Ovary (tissue), 3 donors: ENCODE data around the gene HRC.

Source experiments
- POLR2A ChIP-seq: fragments of 450-650 bp; IDR thresholded peaks from one replicate; pipeline ENCODE4 v1.6.1; 2017; ENCODE audit warnings: antibody characterized with exemption, mild to moderate bottlenecking, moderate library complexity
- TF ChIP-seq, protein P1 (sequence below), 3 donors: fragments of 450-650 bp in 2 of 3; fragments of 200-600 bp in 1 of 3; IDR thresholded peaks; one replicate each; pipeline versions ENCODE4 v1.5.1 to v1.8.0; 2016 to 2022; ENCODE audit warnings: antibody characterized with exemption in 3 of 3, mild to moderate bottlenecking in 1 of 3
- donor health status: DM: no; HTN: no; CAD: no.

- TF ChIP-seq, protein P1, sequence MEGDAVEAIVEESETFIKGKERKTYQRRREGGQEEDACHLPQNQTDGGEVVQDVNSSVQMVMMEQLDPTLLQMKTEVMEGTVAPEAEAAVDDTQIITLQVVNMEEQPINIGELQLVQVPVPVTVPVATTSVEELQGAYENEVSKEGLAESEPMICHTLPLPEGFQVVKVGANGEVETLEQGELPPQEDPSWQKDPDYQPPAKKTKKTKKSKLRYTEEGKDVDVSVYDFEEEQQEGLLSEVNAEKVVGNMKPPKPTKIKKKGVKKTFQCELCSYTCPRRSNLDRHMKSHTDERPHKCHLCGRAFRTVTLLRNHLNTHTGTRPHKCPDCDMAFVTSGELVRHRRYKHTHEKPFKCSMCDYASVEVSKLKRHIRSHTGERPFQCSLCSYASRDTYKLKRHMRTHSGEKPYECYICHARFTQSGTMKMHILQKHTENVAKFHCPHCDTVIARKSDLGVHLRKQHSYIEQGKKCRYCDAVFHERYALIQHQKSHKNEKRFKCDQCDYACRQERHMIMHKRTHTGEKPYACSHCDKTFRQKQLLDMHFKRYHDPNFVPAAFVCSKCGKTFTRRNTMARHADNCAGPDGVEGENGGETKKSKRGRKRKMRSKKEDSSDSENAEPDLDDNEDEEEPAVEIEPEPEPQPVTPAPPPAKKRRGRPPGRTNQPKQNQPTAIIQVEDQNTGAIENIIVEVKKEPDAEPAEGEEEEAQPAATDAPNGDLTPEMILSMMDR (IDR thresholded peaks at IDR 0.05) = no peak
- no peak for TF ChIP-seq POLR2A
Measured at GRCh38 chr19:49135686-49136085, 19.5 kb downstream of the HRC start.
